MCF 10A (cell line): ENCODE results near the gene PLIN3. TPM values are rescaled to one million over a fixed set of nuclear protein-coding genes. Genes with fewer than 3 reads are reported as not detected.
"Not testable (repeated sequence)": the region's sequence is repeated elsewhere in the genome, so short reads cannot be mapped to it uniquely, and the experiment has no call there.

Experiments used
- BruUV-seq: library from RNA; stranded (reverse); fragments of 400-500 nt; replicated peaks from 2 replicates; lab custom pipeline; 2021; lab: Mats Ljungman, UMichigan
- CTCF ChIA-PET: fragments of 300-600 bp; sonication (Branson Sonifier 250); formaldehyde crosslinking; extraction: SDS; loops from one replicate; lab custom pipeline; 2021; ENCODE audit warnings: antibody characterized with exemption, inconsistent platforms; lab: Yijun Ruan, JAX
- POLR2A ChIA-PET: fragments of 300-600, 350-650 bp; sonication (Branson Sonifier 250); formaldehyde crosslinking; extraction: SDS; loops from one replicate; lab custom pipeline; 2020; ENCODE audit warnings: antibody characterized with exemption, inconsistent platforms; lab: Yijun Ruan, JAX
- DNase-seq: peaks from one replicate; pipeline ENCODE4 v3.0.0-alpha.2; 2018; ENCODE audit not compliant: unreplicated experiment
- H3K27ac Mint-ChIP-seq: one replicate; pipeline ENCODE4 v1.8.0; 2022; ENCODE audit warnings: mild to moderate bottlenecking, low read depth, mixed read lengths; ENCODE audit not compliant: unreplicated experiment
- H3K27me3 Mint-ChIP-seq: one replicate; pipeline ENCODE4 v1.8.0; 2022; ENCODE audit warnings: mixed read lengths; ENCODE audit not compliant: insufficient read depth, unreplicated experiment
- H3K36me3 Mint-ChIP-seq: one replicate; pipeline ENCODE4 v1.8.0; 2022; ENCODE audit warnings: mild to moderate bottlenecking, moderate library complexity, mixed read lengths; ENCODE audit not compliant: insufficient read depth, unreplicated experiment
- H3K4me1 Mint-ChIP-seq: one replicate; pipeline ENCODE4 v1.8.0; 2022; ENCODE audit warnings: mixed read lengths; ENCODE audit not compliant: insufficient read depth, unreplicated experiment
- H3K4me3 Mint-ChIP-seq: one replicate; pipeline ENCODE4 v1.8.0; 2022; ENCODE audit warnings: mild to moderate bottlenecking, moderate library complexity, mixed read lengths; ENCODE audit not compliant: unreplicated experiment
- H3K9me3 Mint-ChIP-seq: one replicate; pipeline ENCODE4 v1.8.0; 2022; ENCODE audit warnings: mixed read lengths; ENCODE audit not compliant: unreplicated experiment
- CTCF ChIP-seq: fragments of 200-600 bp; IDR thresholded peaks from one replicate; pipeline ENCODE4 v1.8.0; 2022; ENCODE audit warnings: antibody characterized with exemption, mild to moderate bottlenecking; ENCODE audit not compliant: unreplicated experiment
- intact Hi-C: fragments of 100-400 bp; cut with micrococcal nuclease; formaldehyde crosslinking; loops from 2 replicates; pipeline ENCODE4 v1.14.1; 2022
- total RNA-seq: library from RNA; stranded (reverse); gene quantifications from 2 replicates; pipeline ENCODE4 v1.2.3, GENCODE V29; 2022

PLIN3 gene
- total RNA-seq, 1 experiment from 2014 or later, result 64.3 TPM

DNA sequence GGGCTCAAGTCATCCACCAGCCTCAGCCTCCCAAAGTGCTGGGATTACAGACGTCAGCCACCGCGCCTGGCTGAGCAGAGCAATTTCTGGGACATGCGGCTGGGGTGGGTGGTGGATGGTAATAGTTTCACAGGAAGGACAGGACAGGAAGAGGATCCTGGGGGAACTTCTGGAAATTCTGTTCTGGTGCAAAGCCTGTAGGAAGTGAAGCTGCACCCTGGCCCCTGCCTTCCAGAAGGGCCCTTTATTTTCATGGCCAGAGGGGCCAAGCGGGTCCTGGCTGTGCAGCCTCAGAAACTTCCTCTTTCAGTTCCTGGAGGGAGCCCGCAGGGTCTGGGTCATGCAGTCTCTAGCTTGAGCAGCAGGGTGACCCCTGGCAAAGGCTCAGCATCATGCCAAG, 60.3 kb downstream of the PLIN3 start:
- H3K36me3 Mint-ChIP-seq, result no peaks in the 10 kb centered on the region
- ChIA-PET POLR2A (interaction anchor here (0.6 to 0.7 kb wide), 2 partner anchors 17 to 89 kb away, joined by 3 read pairs; no protein-coding TSS in a partner anchor), CTCF (interaction anchor here (0.6 to 1.3 kb wide), 5 partner anchors 16 to 950 kb away, joined by 3 to 4 read pairs (median 3); partner anchors contain the start of gene FEM1A)
- H3K9me3 Mint-ChIP-seq, result no peaks in the 10 kb centered on the region
- no peak overlapping the region for H3K27ac Mint-ChIP-seq
- no peak overlapping the region for H3K4me3 Mint-ChIP-seq
- DNase-seq, result no peak
- no peak for TF ChIP-seq CTCF
- no TSS peak for BruUV-seq
- H3K4me1 Mint-ChIP-seq, result peaks cover 12% of the 10 kb centered on the region
- no peaks in the 10 kb centered on the region for H3K27me3 Mint-ChIP-seq
- intact Hi-C loops, result no loop called here

GRCh38 chr19:4806384-4806783, 61.1 kb downstream of the PLIN3 start:
- no peaks in the 10 kb centered on the region for H3K9me3 Mint-ChIP-seq
- no peak for TF ChIP-seq CTCF
- H3K27ac Mint-ChIP-seq, result no peak overlapping the region
- no peak for DNase-seq
- peaks cover 4% of the 10 kb centered on the region for H3K4me1 Mint-ChIP-seq
- no peaks in the 10 kb centered on the region for H3K36me3 Mint-ChIP-seq
- ChIA-PET CTCF (interaction anchor here (0.6 to 2.3 kb wide), 9 partner anchors 14 to 227 kb away, joined by 3 to 11 read pairs (median 3); partner anchors contain the start of gene FEM1A), POLR2A (interaction anchor here (0.6 to 0.7 kb wide), 3 partner anchors 15 to 44 kb away, joined by 3 to 4 read pairs (median 3); no protein-coding TSS in a partner anchor)
- intact Hi-C loops, result no loop called here
- no peaks in the 10 kb centered on the region for H3K27me3 Mint-ChIP-seq
- H3K4me3 Mint-ChIP-seq, result no peak overlapping the region
- BruUV-seq, result no TSS peak

GRCh38 chr19:4805140-4805539, 62.3 kb downstream of the PLIN3 start:
- POLR2A ChIA-PET, result interaction anchor here (0.6 to 1.0 kb wide), 3 partner anchors 8 to 107 kb away, joined by 3 read pairs; partner anchors contain the start of gene FEM1A

DNA sequence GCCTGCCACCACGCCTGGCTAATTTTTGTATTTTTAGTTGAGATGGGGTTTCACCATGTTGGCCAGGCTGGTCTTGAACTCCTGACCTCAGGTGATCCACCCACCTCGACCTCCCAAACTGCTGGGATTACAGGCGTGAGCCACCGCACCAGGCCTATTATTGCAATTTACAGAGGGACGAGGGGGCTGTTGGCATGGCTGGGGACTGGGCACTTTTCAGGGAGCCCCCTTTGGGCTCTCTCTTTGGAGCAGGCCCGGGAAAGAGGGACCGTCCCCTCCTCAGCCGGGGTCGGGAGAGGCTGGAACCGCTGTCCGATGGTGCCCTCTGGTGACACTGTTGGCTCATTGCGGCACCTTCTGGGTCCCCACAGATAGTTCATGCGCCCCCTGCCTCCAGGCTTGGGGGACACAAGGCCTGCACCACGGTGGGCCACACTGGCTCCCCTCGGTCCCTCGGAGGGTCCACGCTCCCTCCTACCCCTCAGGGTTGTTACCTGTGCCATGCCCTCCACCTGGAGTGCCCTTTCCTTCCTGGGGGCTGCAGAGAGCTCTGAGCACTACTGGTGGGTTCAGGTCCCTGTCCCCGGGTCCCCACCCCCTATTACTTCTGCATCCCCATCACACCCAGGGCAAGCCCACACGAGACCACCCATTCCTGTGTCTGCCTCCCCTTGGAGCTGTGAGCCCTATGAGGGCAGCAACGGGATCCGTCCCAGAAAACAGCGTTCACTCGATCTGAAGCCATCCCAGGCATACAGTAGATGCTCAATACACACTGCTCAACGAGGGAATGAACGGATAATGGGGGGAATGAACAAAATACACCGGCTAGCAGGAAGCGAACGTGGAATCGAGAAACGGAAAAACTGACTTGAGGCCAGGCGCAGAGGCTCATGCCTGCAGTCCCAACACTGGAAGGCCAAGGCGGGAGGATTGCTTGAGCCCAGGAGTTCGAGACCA, 63.5 kb downstream of the PLIN3 start:
- intact Hi-C loops, result loop anchor here (1.0 kb wide), 1 partner anchor 72 kb away; no protein-coding TSS in a partner anchor
- Mint-ChIP-seq H3K36me3 (peaks cover under 1% of the 10 kb centered on the region), H3K27me3 (no peaks in the 10 kb centered on the region), H3K27ac (no peak overlapping the region), H3K9me3 (no peaks in the 10 kb centered on the region), H3K4me3 (no peak overlapping the region), H3K4me1 (no peaks in the 10 kb centered on the region)
- BruUV-seq, result no TSS peak
- POLR2A ChIA-PET, result interaction anchor here (0.6 to 1.0 kb wide), 2 partner anchors 9 to 27 kb away, joined by 3 read pairs; no protein-coding TSS in a partner anchor
- peak; percentile 70 for DNase-seq
- peak; percentile 94 for TF ChIP-seq CTCF
- CTCF ChIA-PET, result interaction anchor here (0.6 to 2.5 kb wide), 22 partner anchors 9 to 279 kb away, joined by 3 to 22 read pairs (median 4); partner anchors contain the start of gene FEM1A

More at GRCh38 chr19:4805140-4805539, 62.3 kb downstream of the PLIN3 start:
- H3K4me1 Mint-ChIP-seq, H3K36me3 Mint-ChIP-seq, H3K4me3 Mint-ChIP-seq, H3K27ac Mint-ChIP-seq, H3K9me3 Mint-ChIP-seq, BruUV-seq, H3K27me3 Mint-ChIP-seq, DNase-seq, intact Hi-C loops: not testable (repeated sequence)
- CTCF ChIA-PET, result interaction anchor here (0.6 to 2.5 kb wide), 16 partner anchors 8 to 191 kb away, joined by 3 to 22 read pairs (median 4); partner anchors contain the start of gene FEM1A
